ENCODE results near the gene F11. TPM values are rescaled to one million over a fixed set of nuclear protein-coding genes. Genes with fewer than 3 reads are reported as not detected.

Gene F11
- total RNA-seq (not detected in 2 replicates), polyA plus RNA-seq (0.06 TPM in 1 of 2 replicates, not detected in the other), polyA minus RNA-seq (not detected in 2 replicates)
- total RNA-seq (2013) = not detected

DNA sequence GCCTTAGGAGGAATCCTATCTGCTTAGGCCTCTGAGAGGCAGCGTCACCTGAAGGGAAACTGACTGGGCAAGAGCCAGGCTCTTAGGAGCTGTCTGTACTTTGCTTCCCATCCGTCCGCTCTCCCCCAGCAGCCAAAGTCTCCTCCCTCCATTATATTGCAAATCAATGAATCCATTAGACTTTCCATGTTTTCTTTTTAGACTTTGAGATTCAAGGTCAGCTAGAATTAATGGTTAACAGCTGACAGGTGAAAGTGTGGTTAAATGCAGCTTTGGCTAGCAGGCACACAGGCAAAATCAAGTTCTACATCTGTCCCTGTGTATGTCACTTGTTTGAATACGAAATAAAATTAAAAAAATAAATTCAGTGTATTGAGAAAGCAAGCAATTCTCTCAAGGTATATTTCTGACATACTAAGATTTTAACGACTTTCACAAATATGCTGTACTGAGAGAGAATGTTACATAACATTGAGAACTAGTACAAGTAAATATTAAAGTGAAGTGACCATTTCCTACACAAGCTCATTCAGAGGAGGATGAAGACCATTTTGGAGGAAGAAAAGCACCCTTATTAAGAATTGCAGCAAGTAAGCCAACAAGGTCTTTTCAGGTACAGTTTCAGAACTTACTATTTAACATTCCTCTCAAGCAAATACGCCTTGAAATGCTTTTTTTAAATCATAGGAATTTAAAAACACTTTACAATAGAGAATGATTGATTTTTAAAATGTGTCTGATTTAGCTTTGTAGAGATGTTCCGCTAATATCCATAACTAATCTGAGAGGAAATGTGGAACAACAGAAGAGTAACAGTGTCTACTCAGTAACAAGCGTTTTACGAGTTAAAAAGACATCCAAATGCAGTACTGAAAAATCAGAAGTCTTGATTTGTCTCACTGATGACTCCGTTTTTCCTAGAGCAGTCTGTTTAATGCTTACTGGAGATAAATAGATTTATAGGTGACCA, at the start of gene F11:
F11 (plus strand) TSS at position 507 of the 970 bp plus-strand sequence. CDS start 948 bp downstream, outside the sequence.
- no peak within 1 kb of the TSS for H3K27ac ChIP-seq (ENCODE audit: low read length in 2 of 2)
- intact Hi-C loops (cut with micrococcal nuclease) = no loop called here
- Mint-ChIP-seq H3K27ac (no peak within 1 kb of the TSS), H3K27me3 (peaks cover 17% of the 10 kb centered on the region), H3K9me3 (ENCODE audit: insufficient read depth) (no peaks in the 10 kb centered on the region), H3K4me3 (no peak within 1 kb of the TSS), H3K4me1 (no peaks in the 10 kb centered on the region)
- TF ChIP-seq CTCF (IDR thresholded peaks at IDR 0.05) (no peak), EZH2 (IDR thresholded peaks at IDR 0.05; ENCODE audit: borderline replicate concordance, insufficient read depth, low read depth, low read length, poor library complexity, severe bottlenecking) (no peak)
- H2AFZ ChIP-seq (ENCODE audit: insufficient read depth, low read depth, low read length, poor library complexity, severe bottlenecking) = no peak within 1 kb of the TSS
- DNase-seq (no peak), ATAC-seq (ENCODE audit: low read depth) (no peak)
- H3K4me3 ChIP-seq (ENCODE audit: control extremely low read depth in 1 of 5, extremely low read depth in 1 of 5, insufficient read depth in 1 of 5, low read depth in 2 of 5, low read length in 4 of 5) = no peak within 1 kb of the TSS
- 86% methylated on average over 4 of the region's 10 CpGs for whole genome bisulfite sequencing (ENCODE audit: insufficient coverage)
- no peak within 1 kb of the TSS for H3K4me2 ChIP-seq (replicated peaks; ENCODE audit: low read depth, low read length, poor library complexity, severe bottlenecking)
- ChIA-PET CTCF (no interaction called here), POLR2A (no interaction called here)
- H3K36me3 ChIP-seq (replicated peaks in 1 of 2; ENCODE audit: control extremely low read depth in 1 of 2, control insufficient read depth in 1 of 2, extremely low read depth in 1 of 2, insufficient read depth in 2 of 2, low read length in 1 of 2) = no peaks in the 10 kb centered on the region
- peaks cover 0 to 4% (median 0%) of the 10 kb centered on the region in 4 experiments for H3K27me3 ChIP-seq (replicated peaks in 1 of 4; ENCODE audit: control extremely low read depth in 1 of 4, control insufficient read depth in 3 of 4, insufficient read depth in 4 of 4, low read length in 3 of 4)
- H3K79me2 ChIP-seq (ENCODE audit: control insufficient read depth, insufficient read depth, low read length) = no peaks in the 10 kb centered on the region
- H3K9me3 ChIP-seq (ENCODE audit: control extremely low read depth in 1 of 3, control insufficient read depth in 2 of 3, insufficient read depth in 1 of 3, low read length in 2 of 3) = no peaks in the 10 kb centered on the region
- H3K4me1 ChIP-seq (ENCODE audit: control insufficient read depth in 2 of 2, insufficient read depth in 2 of 2, low read length in 2 of 2) = no peaks in the 10 kb centered on the region
- no peaks in the 10 kb centered on the region for H4K20me1 ChIP-seq (ENCODE audit: control insufficient read depth, insufficient read depth, low read length, poor library complexity, severe bottlenecking)
- no peak within 1 kb of the TSS for H3K9ac ChIP-seq (ENCODE audit: low read length)

DNA sequence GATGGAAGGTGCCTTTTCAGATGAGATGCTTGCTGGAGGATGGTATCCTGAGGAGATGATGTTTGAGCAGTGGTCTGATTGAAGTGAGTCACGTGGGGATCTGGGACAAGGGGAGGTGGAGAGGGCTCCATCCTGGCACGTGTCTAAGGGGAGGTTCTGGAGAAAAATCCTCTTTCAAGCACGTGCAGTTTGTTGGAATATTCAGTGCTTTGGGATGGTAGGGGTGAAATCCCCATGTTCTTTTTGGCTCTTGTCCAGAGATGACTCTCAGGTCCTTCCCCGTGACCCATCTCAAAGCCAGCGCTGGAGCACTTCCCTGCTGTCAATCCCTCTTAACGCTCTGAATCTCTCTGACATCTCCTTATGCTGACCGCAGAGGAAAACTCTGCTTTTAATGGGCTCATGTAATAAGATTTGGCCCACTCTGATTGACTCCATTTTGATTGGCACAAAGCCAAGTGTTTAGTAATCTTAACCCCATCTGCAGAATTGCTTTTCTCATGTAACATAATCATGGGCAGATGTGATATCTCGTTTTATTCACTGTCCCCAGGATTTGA, 49.4 kb upstream of the F11 start:
- Mint-ChIP-seq H3K27ac (no peak overlapping the region), H3K9me3 (ENCODE audit: insufficient read depth) (no peaks in the 10 kb centered on the region), H3K4me3 (no peak overlapping the region), H3K4me1 (no peaks in the 10 kb centered on the region), H3K27me3 (peaks cover 18% of the 10 kb centered on the region)
- 88% methylated on average over 5 of the region's 8 CpGs for WGBS (ENCODE audit: insufficient coverage)
- Histone ChIP-seq H3K36me3 (replicated peaks in 1 of 2; ENCODE audit: control extremely low read depth in 1 of 2, control insufficient read depth in 1 of 2, extremely low read depth in 1 of 2, insufficient read depth in 2 of 2, low read length in 1 of 2) (no peaks in the 10 kb centered on the region), H3K27me3 (replicated peaks in 1 of 4; ENCODE audit: control extremely low read depth in 1 of 4, control insufficient read depth in 3 of 4, insufficient read depth in 4 of 4, low read length in 3 of 4) (peaks cover 0 to 3% (median 0%) of the 10 kb centered on the region in 4 experiments), H3K9me3 (ENCODE audit: control extremely low read depth in 1 of 3, control insufficient read depth in 2 of 3, insufficient read depth in 1 of 3, low read length in 2 of 3) (no peaks in the 10 kb centered on the region), H2AFZ (ENCODE audit: insufficient read depth, low read depth, low read length, poor library complexity, severe bottlenecking) (no peak overlapping the region), H4K20me1 (ENCODE audit: control insufficient read depth, insufficient read depth, low read length, poor library complexity, severe bottlenecking) (no peaks in the 10 kb centered on the region), H3K4me1 (ENCODE audit: control insufficient read depth in 2 of 2, insufficient read depth in 2 of 2, low read length in 2 of 2) (no peaks in the 10 kb centered on the region), H3K27ac (ENCODE audit: low read length in 2 of 2) (no peak overlapping the region), H3K4me3 (ENCODE audit: control extremely low read depth in 1 of 5, extremely low read depth in 1 of 5, insufficient read depth in 1 of 5, low read depth in 2 of 5, low read length in 4 of 5) (no peak overlapping the region), H3K79me2 (ENCODE audit: control insufficient read depth, insufficient read depth, low read length) (no peaks in the 10 kb centered on the region), H3K9ac (ENCODE audit: low read length) (no peak overlapping the region), H3K4me2 (replicated peaks; ENCODE audit: low read depth, low read length, poor library complexity, severe bottlenecking) (no peak overlapping the region)
- intact Hi-C loops (cut with micrococcal nuclease) = no loop called here
- ChIA-PET CTCF (no interaction called here), POLR2A (no interaction called here)
- ATAC-seq (ENCODE audit: low read depth) (no peak), DNase-seq (no peak)
- TF ChIP-seq CTCF (IDR thresholded peaks at IDR 0.05) (no peak), EZH2 (IDR thresholded peaks at IDR 0.05; ENCODE audit: borderline replicate concordance, insufficient read depth, low read depth, low read length, poor library complexity, severe bottlenecking) (no peak)
